ENCODE data around the gene ALPI.

ALPI gene

DNA sequence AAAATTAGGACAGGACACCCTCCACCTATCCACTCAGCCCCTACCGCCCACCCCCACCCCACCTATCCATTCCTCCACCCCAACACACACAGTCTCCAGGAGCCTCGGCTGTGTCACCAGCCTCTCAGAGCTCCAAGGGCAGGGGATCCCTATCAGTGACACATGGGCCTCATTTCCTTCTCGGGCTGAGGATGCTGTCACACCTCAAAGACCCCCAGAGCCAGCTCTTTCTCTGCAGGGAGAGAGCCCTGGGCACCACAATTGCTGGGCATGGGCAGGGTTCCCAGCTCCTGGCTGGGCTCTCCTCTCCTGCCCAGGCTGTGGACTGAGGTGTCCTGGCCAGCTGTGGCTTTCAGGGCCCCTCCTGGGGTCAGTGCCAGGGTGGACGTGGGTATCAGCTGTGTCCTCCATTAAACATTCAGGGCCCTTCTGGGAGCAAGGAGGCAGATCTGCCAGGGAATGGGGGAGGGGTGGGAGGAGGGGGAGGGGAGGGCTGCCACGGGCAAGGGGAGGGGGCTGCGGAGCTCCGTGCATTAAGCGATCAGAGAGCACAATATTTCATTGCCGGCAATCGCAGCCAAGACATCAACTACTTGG lies 45.9 kb downstream of the ALPI start:
- no peak for DNase-seq (ENCODE audit: low read depth)

DNA sequence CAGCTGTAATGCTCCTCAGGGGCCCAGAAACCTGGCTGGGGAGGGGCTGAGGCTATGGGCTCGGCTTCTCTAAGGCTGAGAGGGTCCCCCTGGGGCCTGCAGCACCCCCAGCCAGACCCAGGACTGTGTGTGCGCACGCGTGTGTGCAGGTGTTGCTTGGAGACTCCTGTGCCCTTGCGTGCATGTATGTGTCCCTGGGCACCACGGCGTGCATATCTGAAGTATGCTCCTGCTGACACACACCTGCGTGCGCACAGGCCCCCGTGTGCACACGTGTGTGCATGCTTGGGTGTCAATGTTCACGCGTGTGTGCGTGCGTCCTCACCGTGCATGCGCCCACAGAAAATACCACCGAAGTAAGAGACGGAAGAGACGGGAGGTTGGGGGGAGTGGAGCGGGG lies 46.6 kb downstream of the ALPI start:
- DNase-seq (ENCODE audit: low read depth): no peak

DNA sequence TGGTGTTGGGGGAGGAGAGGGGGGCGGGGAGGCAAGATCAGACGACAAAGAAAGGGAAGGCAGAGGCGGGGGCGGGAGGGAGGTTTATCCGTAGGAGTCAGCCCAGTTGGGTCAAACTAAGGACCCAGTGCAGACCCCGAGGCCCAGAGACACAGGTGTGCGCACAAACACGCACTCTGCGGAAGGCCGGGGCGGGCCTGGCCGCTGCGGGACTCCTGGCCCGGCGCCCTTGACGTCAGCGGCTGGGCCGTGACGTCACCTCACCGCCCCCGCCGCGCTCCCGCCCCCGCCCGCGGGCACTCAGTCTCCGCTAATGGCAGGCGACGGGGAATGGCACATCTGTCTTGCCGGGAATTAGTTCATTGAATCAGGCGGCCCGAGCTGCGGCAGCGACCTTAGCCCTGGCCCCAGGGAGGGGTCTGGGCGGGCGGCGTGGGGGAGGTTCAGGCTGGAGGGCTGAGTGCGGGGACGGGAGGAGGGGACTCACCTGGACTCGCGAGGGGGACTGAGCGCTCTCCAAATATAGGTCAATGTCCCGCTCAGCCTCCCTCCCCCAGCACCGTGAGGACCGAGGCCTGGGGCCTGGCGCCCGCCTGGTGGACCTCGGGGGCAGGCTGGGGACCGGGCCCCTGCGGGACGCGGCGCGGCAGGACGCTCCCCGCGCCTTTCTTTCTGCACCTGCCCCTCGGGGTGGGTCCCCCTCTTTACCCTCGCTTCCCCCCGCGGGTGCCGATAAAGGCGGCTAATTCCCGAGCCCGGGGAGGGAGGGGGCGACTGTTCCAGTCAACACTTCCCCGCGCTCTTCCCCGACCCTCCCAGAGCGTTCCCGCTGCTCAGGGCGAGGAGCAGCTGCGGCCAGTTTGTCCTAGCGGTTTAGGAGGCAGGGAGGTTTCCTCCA lies 47.2 kb downstream of the ALPI start:
- DNase-seq (ENCODE audit: low read depth): peak; percentile 44

DNA sequence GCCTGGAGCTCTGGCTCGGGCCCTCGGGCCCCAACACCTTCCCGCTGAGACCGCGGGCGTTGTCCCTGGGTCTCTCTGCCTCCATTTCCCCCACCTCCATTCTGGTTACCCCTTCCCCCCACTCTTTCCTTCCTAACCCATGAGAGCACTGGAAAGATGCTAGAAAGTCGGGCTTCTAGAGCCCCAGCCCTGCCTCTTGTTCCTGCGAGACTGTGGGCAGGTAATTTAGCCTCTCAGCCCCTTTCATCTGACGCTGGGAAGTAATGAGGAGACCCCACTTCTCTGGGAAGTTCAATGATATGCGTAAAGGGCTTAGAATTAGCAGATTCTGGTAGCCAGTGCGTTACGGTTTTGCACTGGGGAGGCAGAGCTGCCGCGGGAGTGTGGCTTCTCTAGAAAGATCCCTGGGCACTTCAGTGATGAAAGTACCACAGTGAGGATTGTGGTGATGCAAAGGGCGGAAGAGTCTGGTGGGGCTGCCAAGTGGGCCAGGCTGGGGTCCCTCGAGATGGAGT lies 47.9 kb downstream of the ALPI start:
- no peak for DNase-seq (ENCODE audit: low read depth)

DNA sequence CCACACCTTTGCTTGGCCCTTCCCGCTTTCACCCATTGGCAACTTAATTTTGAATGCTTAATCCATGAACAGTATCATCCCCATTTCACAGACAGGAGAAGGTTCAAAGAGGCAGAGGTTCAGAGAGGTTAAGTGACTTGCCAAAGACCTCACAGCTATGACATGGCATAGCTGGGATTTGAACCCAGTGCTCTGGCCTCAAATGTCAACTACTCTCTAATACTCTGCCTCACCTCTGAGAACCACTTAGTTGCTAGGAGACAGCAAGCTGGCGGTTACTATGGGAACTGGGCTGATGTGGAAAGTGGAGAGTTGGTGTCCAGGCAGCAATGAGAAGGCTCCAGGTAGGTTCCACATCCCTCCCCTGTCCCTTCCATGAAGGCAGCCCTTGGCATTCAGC lies 48.5 kb downstream of the ALPI start:
- no peak for DNase-seq (ENCODE audit: low read depth)

DNA sequence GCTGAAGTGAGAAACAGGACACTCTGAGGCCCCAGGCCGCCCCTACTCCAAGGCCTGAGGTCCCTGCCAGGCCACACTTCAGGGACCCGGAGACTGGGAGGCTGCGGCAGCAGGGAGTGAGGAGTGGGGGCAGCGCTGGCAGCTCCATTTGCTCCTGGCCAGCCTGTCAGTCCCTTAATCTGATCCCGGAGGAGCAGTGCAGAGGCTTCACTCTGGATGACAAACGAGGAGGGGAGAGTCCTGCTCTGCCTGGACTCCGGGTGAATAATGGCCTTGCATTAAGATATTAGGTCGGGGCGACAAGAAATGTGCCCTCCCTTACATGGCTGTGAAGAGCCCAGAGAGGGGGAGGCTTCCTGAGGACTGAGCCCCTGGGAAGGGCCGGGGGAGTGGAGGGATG lies 49.9 kb downstream of the ALPI start:
- DNase-seq (ENCODE audit: low read depth): no peak

DNA sequence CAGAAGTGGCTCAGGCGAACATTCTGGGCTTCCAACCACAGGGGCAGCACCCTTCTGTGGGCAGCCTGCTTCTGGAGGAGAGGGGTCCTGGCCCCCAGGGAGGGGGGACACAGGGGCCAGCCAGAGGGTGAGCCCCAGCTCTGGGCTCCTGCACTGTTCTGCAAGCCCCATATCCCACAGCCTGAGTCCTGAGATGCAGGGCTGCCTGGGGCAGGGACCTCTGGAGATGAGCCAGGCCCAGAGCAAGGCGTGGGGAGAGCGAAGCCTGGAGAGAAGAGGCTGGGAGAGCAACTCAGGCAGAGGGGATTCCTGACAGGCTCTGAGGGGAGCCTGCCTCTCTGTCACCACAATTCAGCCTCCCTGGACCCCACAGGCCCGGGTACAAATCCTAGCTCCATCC lies 50.8 kb downstream of the ALPI start:
- DNase-seq (ENCODE audit: low read depth): no peak

DNA sequence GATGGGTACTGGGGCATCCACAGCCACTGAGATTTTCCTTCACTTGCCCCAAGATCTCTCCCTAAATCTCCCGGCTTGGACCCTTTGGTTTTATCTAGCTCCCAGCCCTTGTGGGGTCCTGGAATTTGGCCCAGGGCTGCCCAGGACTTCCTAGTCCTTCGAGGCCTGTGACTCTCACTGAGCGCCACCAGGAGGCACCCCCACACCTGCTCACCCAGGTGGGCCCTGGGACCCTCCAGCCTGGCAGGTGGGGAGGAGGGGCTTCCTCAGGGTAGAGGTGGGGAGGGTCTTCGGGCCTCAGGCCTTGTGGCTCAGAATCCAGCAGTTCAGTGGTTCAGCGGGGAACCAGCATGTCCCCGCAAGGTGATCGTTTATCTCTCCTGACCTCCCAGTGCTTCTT lies 52.3 kb downstream of the ALPI start:
- DNase-seq (ENCODE audit: low read depth): no peak

Measured in T-helper 22 cell (primary cell).